Prostate gland (tissue), 2 donors: ENCODE data around the gene PAH. TPM values are rescaled to one million over a fixed set of nuclear protein-coding genes. Genes with fewer than 3 reads are reported as not detected.

Experiments used
- DNase-seq: peaks from one replicate; pipeline ENCODE4 v3.0.0-alpha.2; 2019; ENCODE audit warnings: low spot score
- H3K27ac ChIP-seq, 2 donors: fragments of 200-600 bp; sonication (generic); 2 replicates each; pipeline ENCODE4 v1.5.1; 2017 to 2019
- H3K27me3 ChIP-seq: fragments of 200-600 bp; sonication (generic); replicated peaks from 2 replicates; pipeline ENCODE4 v1.5.1; 2019; ENCODE audit not compliant: insufficient read depth
- H3K36me3 ChIP-seq, 2 donors: fragments of 200-600 bp; sonication (generic); 1 replicate in 1 of 2; 2 replicates in 1 of 2; pipeline versions ENCODE4 v1.5.1 to v1.8.1; 2017 to 2019
- H3K4me1 ChIP-seq: fragments of 200-600 bp; sonication (generic); replicated peaks from 2 replicates; pipeline ENCODE4 v1.5.1; 2019
- H3K4me3 ChIP-seq, 2 donors: fragments of 200-600 bp; sonication (generic); 2 replicates each; pipeline ENCODE4 v1.5.1; 2017 to 2019
- H3K9me3 ChIP-seq: fragments of 200-600 bp; sonication (generic); 2 replicates; pipeline ENCODE4 v1.5.1; 2017
- POLR2A ChIP-seq: fragments of 450-650 bp; IDR thresholded peaks from one replicate; pipeline ENCODE4 v1.6.1; 2016; ENCODE audit warnings: antibody characterized with exemption, mild to moderate bottlenecking
- POLR2AphosphoS5 ChIP-seq: sonication (generic); formaldehyde crosslinking; IDR thresholded peaks from one replicate; pipeline ENCODE4 v1.6.1; 2017; ENCODE audit warnings: antibody characterized with exemption
- WGBS: methylation state at CpG from one replicate; pipeline ENCODE4 v1.1.5; 2018; 5-methylcytosine and 5-hydroxymethylcytosine counted together
- intact Hi-C: fragments of 100-400 bp; cut with DNase I; formaldehyde crosslinking; loops from one replicate; pipeline ENCODE4 v1.14.2; 2022
- total RNA-seq, 2 donors: library from RNA; depleted of rRNA; stranded (reverse); fragments of >200 nt; gene quantifications; one replicate each; pipeline ENCODE4 v1.1.0, GENCODE V29; 2016
- TF ChIP-seq, protein P1 (sequence below), 4 experiments: fragments of 200-600 bp in 2 of 4; fragments of 450-650 bp in 2 of 4; sonication (generic) in 2 of 4; IDR thresholded peaks; 1 replicate in 3 of 4; 2 replicates in 1 of 4; pipeline ENCODE4 v1.5.1; 2016 to 2019; ENCODE audit warnings: antibody characterized with exemption in 4 of 4, mild to moderate bottlenecking in 2 of 4, moderate library complexity in 2 of 4

Gene PAH
- total RNA-seq, 2 donors from 2014 or later, result 0.36 to 4.1 TPM

DNA sequence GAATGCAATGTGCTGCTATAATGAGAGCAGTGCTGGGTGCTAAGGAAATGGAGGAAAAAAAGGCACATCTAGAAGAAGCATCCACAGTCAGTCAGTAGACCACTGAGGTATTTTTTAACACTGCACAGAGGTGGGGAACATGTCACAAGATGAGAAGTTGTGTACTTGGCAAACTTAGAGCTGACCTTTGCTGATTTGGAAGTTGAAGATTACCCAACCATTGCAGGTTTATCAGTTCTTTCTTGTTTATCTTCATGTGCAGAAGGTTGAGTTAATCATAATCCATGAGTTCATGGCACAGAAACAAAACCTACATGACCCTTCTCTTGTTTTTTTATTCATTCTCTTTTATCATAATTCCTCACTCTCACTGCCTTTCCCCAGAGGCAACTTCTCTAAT, 3.2 kb upstream of the PAH start:
- intact Hi-C loops, result no loop called here
- no peaks in the 10 kb centered on the region for H3K27me3 ChIP-seq
- H3K4me1 ChIP-seq, result no peaks in the 10 kb centered on the region
- no peaks in the 10 kb centered on the region for H3K36me3 ChIP-seq
- TF ChIP-seq POLR2A, result no peak
- TF ChIP-seq, protein P1, sequence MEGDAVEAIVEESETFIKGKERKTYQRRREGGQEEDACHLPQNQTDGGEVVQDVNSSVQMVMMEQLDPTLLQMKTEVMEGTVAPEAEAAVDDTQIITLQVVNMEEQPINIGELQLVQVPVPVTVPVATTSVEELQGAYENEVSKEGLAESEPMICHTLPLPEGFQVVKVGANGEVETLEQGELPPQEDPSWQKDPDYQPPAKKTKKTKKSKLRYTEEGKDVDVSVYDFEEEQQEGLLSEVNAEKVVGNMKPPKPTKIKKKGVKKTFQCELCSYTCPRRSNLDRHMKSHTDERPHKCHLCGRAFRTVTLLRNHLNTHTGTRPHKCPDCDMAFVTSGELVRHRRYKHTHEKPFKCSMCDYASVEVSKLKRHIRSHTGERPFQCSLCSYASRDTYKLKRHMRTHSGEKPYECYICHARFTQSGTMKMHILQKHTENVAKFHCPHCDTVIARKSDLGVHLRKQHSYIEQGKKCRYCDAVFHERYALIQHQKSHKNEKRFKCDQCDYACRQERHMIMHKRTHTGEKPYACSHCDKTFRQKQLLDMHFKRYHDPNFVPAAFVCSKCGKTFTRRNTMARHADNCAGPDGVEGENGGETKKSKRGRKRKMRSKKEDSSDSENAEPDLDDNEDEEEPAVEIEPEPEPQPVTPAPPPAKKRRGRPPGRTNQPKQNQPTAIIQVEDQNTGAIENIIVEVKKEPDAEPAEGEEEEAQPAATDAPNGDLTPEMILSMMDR (IDR thresholded peaks at IDR 0.05), result no peak
- no peak for TF ChIP-seq POLR2AphosphoS5
- no peak overlapping the region for H3K4me3 ChIP-seq
- H3K27ac ChIP-seq, result no peak overlapping the region
- H3K9me3 ChIP-seq, result no peaks in the 10 kb centered on the region
- DNase-seq, result no peak

DNA sequence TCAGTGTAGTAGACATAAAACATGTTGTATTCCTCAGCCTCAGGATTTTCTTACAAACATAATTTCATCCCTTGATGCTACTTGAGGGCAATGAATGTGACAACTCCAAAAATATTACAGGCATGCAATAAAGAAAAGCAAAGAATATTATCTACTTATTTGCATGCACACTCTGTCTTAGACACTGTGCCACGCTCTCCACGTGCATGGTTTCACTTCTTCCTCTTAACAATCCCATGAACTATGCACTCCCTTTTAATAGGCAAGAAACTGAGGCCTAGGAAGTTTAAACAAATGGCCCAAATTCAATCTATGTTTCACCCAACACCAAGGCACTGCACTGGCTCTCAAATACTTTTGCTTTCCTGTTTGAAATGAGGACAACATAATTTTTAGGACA, 1.8 kb upstream of the PAH start:
- Histone ChIP-seq H3K4me3 (no peak overlapping the region), H3K36me3 (no peaks in the 10 kb centered on the region), H3K4me1 (no peaks in the 10 kb centered on the region), H3K27ac (no peak overlapping the region), H3K9me3 (no peaks in the 10 kb centered on the region), H3K27me3 (no peaks in the 10 kb centered on the region)
- TF ChIP-seq, protein P1 (IDR thresholded peaks at IDR 0.05), result no peak
- no peak for DNase-seq
- WGBS, result 80% methylated on average over 2 of the region's 2 CpGs
- intact Hi-C loops, result no loop called here

DNA sequence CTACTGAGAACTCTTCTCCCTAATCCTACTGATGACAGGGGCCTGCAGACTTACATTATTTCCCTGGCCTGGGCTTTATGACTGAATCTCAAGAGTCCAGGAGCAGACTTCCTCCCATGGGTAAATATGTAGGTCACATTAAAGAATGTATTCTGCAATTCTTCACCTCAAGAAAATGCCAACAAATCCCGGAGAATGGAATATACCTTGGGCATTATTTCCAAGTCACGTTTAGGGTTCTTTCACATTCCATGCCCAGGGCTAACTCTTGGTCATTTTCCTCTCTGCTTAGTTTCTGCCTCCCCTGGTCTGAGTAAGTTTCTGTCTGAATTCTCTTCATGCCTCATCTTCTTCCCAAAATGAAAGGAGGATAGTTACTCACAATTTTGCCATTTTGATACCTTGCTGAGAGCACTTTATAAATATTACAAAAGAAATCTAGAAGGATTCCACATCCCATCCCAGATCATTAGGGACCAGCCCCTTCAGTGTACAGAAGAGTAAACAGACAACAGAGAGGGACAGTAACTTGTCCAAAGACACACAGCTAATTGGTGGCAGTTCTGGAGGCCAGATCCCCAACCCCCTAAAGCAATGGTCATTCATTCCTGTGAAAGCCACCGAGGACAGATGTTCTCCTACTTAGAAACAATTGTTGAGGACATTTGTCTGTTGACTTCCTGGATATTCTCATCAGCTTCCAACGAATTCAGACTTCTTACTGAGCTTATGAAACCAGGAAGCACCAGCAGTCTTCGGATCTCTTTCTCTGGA, 605 bp downstream of the PAH start:
- no peak for DNase-seq
- Histone ChIP-seq H3K4me1 (no peaks in the 10 kb centered on the region), H3K9me3 (no peaks in the 10 kb centered on the region), H3K27ac (no peak overlapping the region), H3K27me3 (no peaks in the 10 kb centered on the region), H3K36me3 (no peaks in the 10 kb centered on the region), H3K4me3 (no peak overlapping the region)
- WGBS, result 61% methylated on average over 5 of the region's 5 CpGs
- intact Hi-C loops, result no loop called here
- TF ChIP-seq, protein P1 (IDR thresholded peaks at IDR 0.05), result no peak
- no peak for TF ChIP-seq POLR2AphosphoS5
- no peak for TF ChIP-seq POLR2A

DNA sequence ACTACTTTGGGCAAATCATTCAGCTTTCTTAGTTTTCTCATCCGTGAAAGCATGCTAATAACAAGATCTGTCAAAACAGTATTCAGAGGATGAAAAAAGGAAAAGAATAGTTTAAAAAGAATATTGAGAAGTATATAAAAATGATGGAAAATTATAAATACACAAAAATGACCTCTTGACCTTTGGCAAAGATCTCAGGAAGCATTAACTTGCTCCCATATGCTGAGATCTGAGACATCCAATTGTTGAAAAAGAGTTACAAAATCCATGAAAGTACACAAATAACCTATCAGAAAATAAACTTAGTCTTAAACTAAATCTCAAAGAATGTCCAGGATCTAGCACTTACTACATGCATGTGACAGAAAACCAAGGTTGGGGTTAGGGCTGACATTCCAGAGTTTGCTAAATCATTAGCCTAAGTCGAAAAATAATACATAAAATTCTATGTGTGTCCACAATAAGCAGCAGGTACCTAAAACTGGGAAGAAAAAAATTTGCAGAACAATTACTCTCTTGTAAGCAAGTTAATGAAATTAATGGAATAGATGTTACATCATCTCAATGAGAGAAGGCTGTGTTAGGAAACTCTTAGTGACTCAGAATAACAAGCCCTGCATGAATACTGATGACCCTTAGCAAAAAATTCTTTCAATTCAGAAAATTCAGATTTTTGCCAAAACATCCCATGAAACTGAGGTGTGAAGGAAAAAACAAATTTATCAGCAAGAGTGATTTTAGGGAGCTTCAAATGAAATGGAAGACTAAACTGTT, 3.4 kb downstream of the PAH start:
- intact Hi-C loops, result no loop called here
- no peaks in the 10 kb centered on the region for H3K27me3 ChIP-seq
- no peaks in the 10 kb centered on the region for H3K36me3 ChIP-seq
- TF ChIP-seq, protein P1 (IDR thresholded peaks at IDR 0.05), result no peak
- TF ChIP-seq POLR2A, result no peak
- no peak for TF ChIP-seq POLR2AphosphoS5
- H3K27ac ChIP-seq, result no peak overlapping the region
- H3K4me1 ChIP-seq, result no peaks in the 10 kb centered on the region
- WGBS, result 91% methylated on average over 2 of the region's 2 CpGs
- no peak overlapping the region for H3K4me3 ChIP-seq
- no peak for DNase-seq
- no peaks in the 10 kb centered on the region for H3K9me3 ChIP-seq

DNA sequence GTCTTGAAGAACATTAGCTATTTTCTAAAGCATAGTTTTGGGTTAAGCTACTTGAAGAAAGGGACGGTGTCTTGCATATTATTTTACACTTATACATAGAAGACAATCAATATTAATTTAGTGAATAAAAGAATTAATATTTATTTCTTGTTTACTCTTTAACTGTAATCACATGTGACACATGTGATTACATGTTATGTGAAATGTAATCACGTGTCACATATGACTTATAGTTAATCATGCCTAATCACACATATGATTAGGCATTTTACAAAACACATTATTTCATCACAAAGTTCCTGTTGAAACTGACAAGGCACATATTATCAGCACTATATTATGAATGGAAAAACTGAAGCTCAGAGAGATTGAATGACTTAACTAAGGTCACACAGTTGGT, 4.8 kb downstream of the PAH start:
- no peak for DNase-seq
- no peaks in the 10 kb centered on the region for H3K4me1 ChIP-seq
- 91% methylated on average over 2 of the region's 2 CpGs for WGBS
- H3K36me3 ChIP-seq, result no peaks in the 10 kb centered on the region
- no peak overlapping the region for H3K4me3 ChIP-seq
- no peaks in the 10 kb centered on the region for H3K9me3 ChIP-seq
- TF ChIP-seq, protein P1 (IDR thresholded peaks at IDR 0.05), result no peak
- TF ChIP-seq POLR2A (no peak), POLR2AphosphoS5 (no peak)
- H3K27me3 ChIP-seq, result no peaks in the 10 kb centered on the region
- intact Hi-C loops, result no loop called here
- H3K27ac ChIP-seq, result no peak overlapping the region
